Astrocyte of the spinal cord (primary cell): ENCODE results near the gene PDCD6IP.

Experiments
- DNase-seq: peaks from one replicate; pipeline ENCODE4 v3.0.0; 2011; ENCODE audit warnings: low read depth, low spot score
- H3K4me3 ChIP-seq: 2 replicates; pipeline ENCODE4 v1.5.1; 2011; ENCODE audit warnings: low read depth, mild to moderate bottlenecking, low read length, moderate library complexity
- in situ Hi-C: cut with HindIII; loops from 2 replicates; pipeline ENCODE4 v1.10.0; 2017; ENCODE audit warnings: low sequenced_read_pairs
- TF ChIP-seq, protein P1 (sequence below): IDR thresholded peaks from 2 replicates; pipeline ENCODE4 v1.5.1; 2012; ENCODE audit warnings: low read depth, mild to moderate bottlenecking, low read length, inconsistent platforms

Gene PDCD6IP

GRCh38 chr3:33918126-33918756, 119.8 kb downstream of the PDCD6IP start:
- in situ Hi-C loops, result no loop called here
- TF ChIP-seq, protein P1, sequence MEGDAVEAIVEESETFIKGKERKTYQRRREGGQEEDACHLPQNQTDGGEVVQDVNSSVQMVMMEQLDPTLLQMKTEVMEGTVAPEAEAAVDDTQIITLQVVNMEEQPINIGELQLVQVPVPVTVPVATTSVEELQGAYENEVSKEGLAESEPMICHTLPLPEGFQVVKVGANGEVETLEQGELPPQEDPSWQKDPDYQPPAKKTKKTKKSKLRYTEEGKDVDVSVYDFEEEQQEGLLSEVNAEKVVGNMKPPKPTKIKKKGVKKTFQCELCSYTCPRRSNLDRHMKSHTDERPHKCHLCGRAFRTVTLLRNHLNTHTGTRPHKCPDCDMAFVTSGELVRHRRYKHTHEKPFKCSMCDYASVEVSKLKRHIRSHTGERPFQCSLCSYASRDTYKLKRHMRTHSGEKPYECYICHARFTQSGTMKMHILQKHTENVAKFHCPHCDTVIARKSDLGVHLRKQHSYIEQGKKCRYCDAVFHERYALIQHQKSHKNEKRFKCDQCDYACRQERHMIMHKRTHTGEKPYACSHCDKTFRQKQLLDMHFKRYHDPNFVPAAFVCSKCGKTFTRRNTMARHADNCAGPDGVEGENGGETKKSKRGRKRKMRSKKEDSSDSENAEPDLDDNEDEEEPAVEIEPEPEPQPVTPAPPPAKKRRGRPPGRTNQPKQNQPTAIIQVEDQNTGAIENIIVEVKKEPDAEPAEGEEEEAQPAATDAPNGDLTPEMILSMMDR, result no peak
- no peak overlapping the region for H3K4me3 ChIP-seq

More at GRCh38 chr3:33918126-33918756, 119.8 kb downstream of the PDCD6IP start:
- DNase-seq, result peak; percentile 45
